ENCODE results near the gene BCL7B. TPM values are rescaled to one million over a fixed set of nuclear protein-coding genes. Genes with fewer than 3 reads are reported as not detected.
"Not testable (repeated sequence)": the region's sequence is repeated elsewhere in the genome, so short reads cannot be mapped to it uniquely, and the experiment has no call there.

Gene BCL7B
- total RNA-seq, 2 experiments from 2014 or later: 68.9 to 71.6 TPM

DNA sequence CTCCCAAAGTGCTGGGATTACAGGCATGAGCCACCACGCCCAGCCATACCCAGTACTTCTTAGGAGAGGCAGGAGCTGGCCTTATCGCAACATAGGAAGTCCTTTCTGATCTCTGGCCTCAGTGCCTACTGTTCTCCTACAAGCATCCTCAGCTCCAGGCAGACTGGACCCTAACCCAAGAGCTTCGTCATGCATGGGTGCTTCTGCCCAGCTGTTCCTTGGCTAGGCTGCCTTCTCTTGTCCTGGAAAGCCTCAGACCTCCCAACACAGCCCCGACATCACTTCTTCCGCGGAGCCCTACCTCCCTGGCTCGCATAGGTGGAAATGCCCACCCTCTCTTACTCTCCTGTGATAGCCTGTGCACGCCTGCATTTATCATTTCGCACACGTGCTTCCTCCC lies 15.8 kb downstream of the BCL7B start:
- no peak for DNase-seq
- peaks cover 59% of the 10 kb centered on the region for H3K36me3 Mint-ChIP-seq (ENCODE audit: low read depth)
- ChIA-PET POLR2A (interaction anchor here (1.2 to 1.6 kb wide), 3 partner anchors 10 to 24 kb away, joined by 4 read pairs; no protein-coding TSS in a partner anchor), CTCF (interaction anchor here (1.6 kb wide), 1 partner anchor 627 kb away, joined by 5 read pairs; no protein-coding TSS in a partner anchor)
- H3K4me1 Mint-ChIP-seq: peaks cover 14% of the 10 kb centered on the region
- no peak overlapping the region for H3K27ac Mint-ChIP-seq
- no peak overlapping the region for H3K4me3 Mint-ChIP-seq
- no peaks in the 10 kb centered on the region for H3K9me3 Mint-ChIP-seq
- no peaks in the 10 kb centered on the region for H3K27me3 Mint-ChIP-seq

DNA sequence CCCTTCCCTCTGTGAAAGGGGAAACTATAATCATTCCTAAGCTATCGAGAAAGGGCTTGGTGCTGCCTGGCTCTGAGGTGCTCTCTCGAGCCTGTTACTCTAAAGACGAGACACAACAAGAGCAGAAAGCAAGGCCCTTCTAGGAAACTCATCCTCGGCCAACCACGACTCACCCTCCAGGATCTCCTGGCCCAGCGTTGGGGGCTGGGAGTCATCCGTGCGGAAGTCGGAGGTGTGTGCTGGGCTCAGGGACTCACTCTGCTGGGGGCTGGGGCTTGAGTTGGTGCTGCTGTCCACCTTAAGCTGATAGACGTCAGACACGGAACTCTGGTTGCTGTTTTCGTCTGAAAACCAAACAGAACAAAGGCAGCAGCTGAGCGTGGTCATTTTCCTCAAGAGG lies 17.8 kb downstream of the BCL7B start:
- Mint-ChIP-seq H3K27me3 (no peaks in the 10 kb centered on the region), H3K4me1 (peaks cover 5% of the 10 kb centered on the region), H3K9me3 (no peaks in the 10 kb centered on the region), H3K36me3 (ENCODE audit: low read depth) (peaks cover 60% of the 10 kb centered on the region), H3K4me3 (no peak overlapping the region), H3K27ac (no peak overlapping the region)
- no peak for DNase-seq
- POLR2A ChIA-PET: interaction anchor here (0.9 to 4.0 kb wide), 2 partner anchors 17 to 18 kb away, joined by 3 to 20 read pairs; partner anchors contain the start of gene BAZ1B
- CTCF ChIA-PET: interaction anchor here (0.6 kb wide), 1 partner anchor 12 kb away, joined by 3 read pairs; no protein-coding TSS in a partner anchor

DNA sequence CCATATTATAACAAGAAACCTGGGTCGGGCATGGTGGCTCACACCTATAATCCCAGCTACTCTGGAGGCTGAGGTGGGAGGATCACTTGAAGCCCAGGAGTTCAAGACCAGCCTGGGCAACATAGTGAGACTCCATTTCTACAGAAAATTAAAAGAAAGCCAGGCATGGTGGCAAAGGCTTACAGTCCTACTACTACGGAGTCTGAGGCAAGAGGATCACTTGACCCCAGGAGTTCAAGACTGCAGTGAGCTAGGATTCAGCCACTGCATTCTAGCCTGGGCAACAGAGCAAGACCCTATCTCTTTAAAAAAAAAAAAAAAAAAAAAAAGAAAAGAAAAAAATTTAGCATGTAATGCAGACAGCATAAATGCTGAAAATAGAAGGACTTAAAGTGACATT lies 19.0 kb downstream of the BCL7B start:
- DNase-seq, H3K27me3 Mint-ChIP-seq, H3K4me1 Mint-ChIP-seq, H3K4me3 Mint-ChIP-seq, H3K27ac Mint-ChIP-seq, H3K9me3 Mint-ChIP-seq, CTCF ChIA-PET: not testable (repeated sequence)
- H3K36me3 Mint-ChIP-seq (ENCODE audit: low read depth): peaks cover 57% of the 10 kb centered on the region
- POLR2A ChIA-PET: interaction anchor here (0.6 to 4.0 kb wide), 3 partner anchors 9 to 17 kb away, joined by 3 to 20 read pairs (median 3); partner anchors contain the start of gene BAZ1B

DNA sequence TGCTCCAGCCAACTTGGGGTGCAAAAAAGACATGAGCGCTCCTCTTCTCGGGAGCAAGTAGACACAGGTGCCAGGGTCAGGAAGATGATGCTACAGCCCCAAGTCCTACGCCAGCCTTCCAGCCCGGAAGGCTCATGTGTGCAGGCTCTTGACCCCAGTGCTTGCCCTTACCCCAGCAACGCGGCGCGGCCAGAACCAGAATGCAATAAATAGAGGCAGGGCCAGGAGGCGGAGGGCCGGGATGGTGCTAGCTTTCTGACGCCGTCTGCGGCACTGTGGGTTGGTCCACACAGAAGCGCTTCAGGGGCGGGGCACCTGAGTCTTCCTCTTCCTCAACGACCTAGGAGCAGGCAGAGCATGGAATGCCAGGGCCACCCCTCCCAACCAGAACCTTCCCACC lies 20.4 kb downstream of the BCL7B start:
- Mint-ChIP-seq H3K36me3 (ENCODE audit: low read depth) (peaks cover 48% of the 10 kb centered on the region), H3K27me3 (no peaks in the 10 kb centered on the region), H3K9me3 (no peaks in the 10 kb centered on the region), H3K4me3 (no peak overlapping the region), H3K27ac (no peak overlapping the region), H3K4me1 (peaks cover 2% of the 10 kb centered on the region)
- ChIA-PET POLR2A (interaction anchor here (1.3 to 4.0 kb wide), 2 partner anchors 11 to 15 kb away, joined by 3 to 20 read pairs; partner anchors contain the start of gene BAZ1B), CTCF (no interaction called here)
- DNase-seq: no peak

DNA sequence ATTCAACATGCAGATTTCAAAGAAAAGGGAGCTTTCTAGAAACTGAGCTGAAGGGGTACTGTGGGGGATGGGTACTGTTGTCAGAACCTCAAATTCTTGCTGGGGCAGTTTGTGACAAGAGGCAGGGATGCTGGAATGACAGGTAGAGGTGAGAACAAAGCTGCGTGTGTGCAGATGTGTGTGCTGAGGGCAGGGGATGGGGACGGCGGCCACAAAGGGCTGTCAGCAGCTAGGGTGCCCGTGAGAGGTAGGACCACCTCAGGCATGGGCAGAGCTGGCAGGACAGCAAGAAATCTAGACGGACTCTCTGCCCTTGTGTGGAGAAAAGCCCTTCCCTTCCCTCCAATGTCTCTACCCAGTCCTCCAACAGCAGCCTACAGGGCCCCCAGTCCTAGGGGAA lies 21.0 kb downstream of the BCL7B start:
- no peak for DNase-seq
- H3K27ac Mint-ChIP-seq: no peak overlapping the region
- no peak overlapping the region for H3K4me3 Mint-ChIP-seq
- H3K9me3 Mint-ChIP-seq: no peaks in the 10 kb centered on the region
- ChIA-PET POLR2A (interaction anchor here (1.3 kb wide), 3 partner anchors 12 to 21 kb away, joined by 3 to 7 read pairs (median 4); partner anchors contain the start of gene BCL7B), CTCF (no interaction called here)
- peaks cover 43% of the 10 kb centered on the region for H3K36me3 Mint-ChIP-seq (ENCODE audit: low read depth)
- peaks cover 2% of the 10 kb centered on the region for H3K4me1 Mint-ChIP-seq
- no peaks in the 10 kb centered on the region for H3K27me3 Mint-ChIP-seq

DNA sequence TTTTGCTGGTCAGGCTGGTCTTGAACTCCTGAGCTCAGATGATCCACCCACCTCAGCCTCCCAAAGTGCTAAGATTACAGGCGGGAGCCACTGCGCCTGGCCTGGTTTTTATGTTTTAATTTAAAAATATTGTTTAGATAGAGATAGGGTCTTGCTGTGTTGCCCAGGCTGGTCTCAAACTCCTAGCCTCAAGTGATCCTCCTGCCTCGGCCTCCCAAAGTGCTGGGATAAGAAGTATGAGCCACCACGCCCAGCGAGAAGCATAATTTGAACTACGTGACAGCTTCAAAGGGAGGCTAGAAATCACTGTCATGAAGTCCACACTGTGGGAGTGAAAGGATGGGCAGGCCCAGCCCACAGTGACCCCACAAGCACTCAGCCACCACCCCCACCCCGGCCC lies 21.6 kb downstream of the BCL7B start:
- POLR2A ChIA-PET: interaction anchor here (1.3 kb wide), 3 partner anchors 12 to 21 kb away, joined by 3 to 7 read pairs (median 4); partner anchors contain the start of gene BCL7B
- H3K27me3 Mint-ChIP-seq, CTCF ChIA-PET, DNase-seq, H3K9me3 Mint-ChIP-seq, H3K27ac Mint-ChIP-seq, H3K4me1 Mint-ChIP-seq, H3K4me3 Mint-ChIP-seq: not testable (repeated sequence)
- peaks cover 39% of the 10 kb centered on the region for H3K36me3 Mint-ChIP-seq (ENCODE audit: low read depth)

DNA sequence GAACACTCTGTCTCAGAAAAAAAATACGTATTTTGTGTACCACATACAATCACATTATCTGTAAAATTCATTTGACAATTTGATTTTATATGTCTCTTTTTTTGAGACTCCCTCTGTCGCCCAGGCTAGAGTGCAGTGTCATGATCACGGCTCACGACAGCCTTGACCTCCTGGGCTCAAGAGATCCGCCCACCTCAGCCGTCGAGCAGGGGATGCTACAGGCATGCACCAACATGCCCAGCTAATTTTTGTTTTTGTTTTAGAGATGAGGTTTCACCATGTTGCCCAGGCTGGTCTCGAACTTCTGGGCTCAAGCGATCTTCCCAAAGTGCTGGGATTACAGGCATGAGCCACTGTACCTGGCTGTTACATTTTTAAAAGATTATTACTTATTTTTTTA lies 23.7 kb downstream of the BCL7B start:
- CTCF ChIA-PET: no interaction called here
- DNase-seq: no peak

DNA sequence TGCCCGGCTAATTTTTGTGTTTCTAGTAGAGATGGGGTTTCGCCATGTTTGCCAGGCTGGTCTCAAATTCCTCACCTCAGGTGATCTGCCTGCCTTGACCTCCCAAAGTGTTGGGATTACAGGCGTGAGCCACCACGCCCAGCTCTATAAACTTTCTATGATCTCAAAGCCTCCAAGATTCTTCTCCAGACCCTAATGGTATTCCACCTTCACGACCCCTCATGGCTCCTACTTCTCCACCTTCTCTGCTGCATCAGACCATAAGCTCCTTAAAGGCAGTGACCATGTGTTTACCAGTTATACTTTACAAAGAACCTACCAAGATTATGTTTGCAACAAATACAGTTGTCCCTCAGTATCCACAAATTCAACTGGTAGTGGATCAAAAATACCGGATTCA lies 25.3 kb downstream of the BCL7B start:
- Mint-ChIP-seq H3K36me3 (ENCODE audit: low read depth) (peaks cover 18% of the 10 kb centered on the region), H3K27ac (no peak overlapping the region), H3K27me3 (no peaks in the 10 kb centered on the region), H3K9me3 (no peaks in the 10 kb centered on the region), H3K4me3 (no peak overlapping the region), H3K4me1 (peaks cover 7% of the 10 kb centered on the region)
- POLR2A ChIA-PET: interaction anchor here (0.8 to 2.3 kb wide), 5 partner anchors 10 to 25 kb away, joined by 3 to 8 read pairs (median 4); partner anchors contain the start of gene BAZ1B
- no peak for DNase-seq
- CTCF ChIA-PET: no interaction called here

More for the DNA sequence above, 23.7 kb downstream of the BCL7B start:
- Mint-ChIP-seq H3K27ac (no peak overlapping the region), H3K9me3 (no peaks in the 10 kb centered on the region), H3K4me1 (no peaks in the 10 kb centered on the region), H3K27me3 (no peaks in the 10 kb centered on the region), H3K4me3 (no peak overlapping the region), H3K36me3 (ENCODE audit: low read depth) (peaks cover 31% of the 10 kb centered on the region)
- POLR2A ChIA-PET: no interaction called here

DNA sequence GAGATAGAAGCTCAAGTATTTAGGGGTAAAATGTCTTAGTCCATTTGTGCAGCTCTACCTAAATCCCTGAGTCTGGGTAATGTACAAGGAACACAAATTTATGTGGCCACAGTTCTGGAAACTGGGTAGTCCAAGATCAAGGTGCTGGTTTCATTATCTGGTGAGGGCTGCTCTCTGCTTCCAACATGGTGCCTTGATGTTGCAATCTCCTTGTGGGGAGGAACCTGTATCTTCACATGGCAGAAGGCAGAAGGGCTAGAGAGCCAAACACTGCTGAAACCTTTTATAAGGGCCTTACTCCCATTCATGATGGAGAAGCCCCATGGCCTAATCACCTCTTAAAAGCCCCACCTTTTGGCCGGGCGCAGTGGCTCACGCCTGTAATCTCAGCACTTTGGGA lies 26.7 kb downstream of the BCL7B start:
- peaks cover 17% of the 10 kb centered on the region for H3K4me1 Mint-ChIP-seq
- ChIA-PET CTCF (interaction anchor here (0.6 kb wide), 1 partner anchor 122 kb away, joined by 3 read pairs; no protein-coding TSS in a partner anchor), POLR2A (interaction anchor here (1.2 to 2.3 kb wide), 2 partner anchors 9 to 17 kb away, joined by 4 to 8 read pairs; partner anchors contain the start of gene BAZ1B)
- no peaks in the 10 kb centered on the region for H3K9me3 Mint-ChIP-seq
- no peaks in the 10 kb centered on the region for H3K27me3 Mint-ChIP-seq
- H3K27ac Mint-ChIP-seq: no peak overlapping the region
- peaks cover 8% of the 10 kb centered on the region for H3K36me3 Mint-ChIP-seq (ENCODE audit: low read depth)
- no peak for DNase-seq
- no peak overlapping the region for H3K4me3 Mint-ChIP-seq

DNA sequence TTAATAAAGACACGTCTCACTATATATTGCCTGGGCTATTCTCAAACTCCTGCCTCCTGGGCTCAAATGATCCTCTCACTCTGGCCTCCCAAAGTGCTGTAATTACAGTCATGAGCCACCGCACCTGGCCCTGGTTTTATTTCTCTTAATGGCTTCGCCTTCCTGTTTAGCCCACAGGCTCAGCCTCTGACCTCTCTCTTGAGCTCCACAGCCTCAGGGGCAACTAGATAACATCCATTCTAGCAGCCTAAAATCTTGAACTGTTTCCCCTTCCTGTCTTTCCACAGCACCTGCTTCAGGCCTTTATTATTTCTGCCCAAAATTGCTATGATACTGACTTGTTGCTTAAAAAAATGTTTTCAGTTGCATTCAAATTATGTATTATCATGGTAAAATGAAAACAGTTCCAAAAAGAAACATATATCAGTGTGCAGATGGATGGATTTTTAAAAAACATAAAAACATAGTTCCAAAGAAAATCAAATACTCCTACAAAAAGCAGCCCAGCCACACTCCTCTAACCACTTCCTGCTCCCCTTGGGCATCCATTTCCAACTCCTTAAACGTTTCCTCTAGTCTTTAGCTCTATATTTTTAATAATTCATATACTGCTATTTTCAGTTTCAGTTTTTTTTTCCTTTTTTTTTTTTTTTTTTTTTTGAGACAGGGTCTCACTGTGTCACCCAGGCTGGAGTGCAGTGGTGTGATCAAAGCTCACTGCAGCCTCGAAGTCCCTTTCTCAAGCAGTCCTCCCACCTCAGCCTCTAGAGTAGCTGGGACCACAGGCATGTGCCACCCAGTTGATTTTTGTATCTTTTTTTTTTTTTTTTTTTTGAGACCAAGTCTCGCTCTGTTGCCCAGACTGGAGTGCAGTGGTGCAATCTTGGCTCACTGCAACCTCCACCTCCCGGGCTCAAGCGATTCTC lies 30.3 kb downstream of the BCL7B start:
- CTCF ChIA-PET: interaction anchor here (0.7 to 1.6 kb wide), 5 partner anchors 11 to 51 kb away, joined by 3 to 6 read pairs (median 3); partner anchors contain the start of gene TBL2

DNA sequence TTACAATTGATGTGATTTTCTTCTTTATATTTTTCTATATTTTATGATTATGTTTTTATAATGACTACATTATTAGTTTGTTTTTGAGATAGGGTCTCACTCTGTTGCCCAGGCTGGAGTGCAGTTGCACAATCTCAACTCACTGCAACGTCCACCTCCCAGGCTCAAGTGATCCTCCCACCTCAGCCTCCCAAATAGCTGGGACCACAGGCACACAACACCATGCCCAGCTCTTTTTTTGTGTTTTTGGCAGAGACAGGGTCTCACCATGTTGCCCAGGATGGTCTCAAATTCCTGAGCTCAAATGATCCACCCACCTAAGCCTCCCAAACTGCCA lies 31.4 kb downstream of the BCL7B start:
- peaks cover 39% of the 10 kb centered on the region for H3K4me1 Mint-ChIP-seq
- H3K9me3 Mint-ChIP-seq; H3K27ac Mint-ChIP-seq; H3K27me3 Mint-ChIP-seq; H3K36me3 Mint-ChIP-seq (ENCODE audit: low read depth); H3K4me3 Mint-ChIP-seq; DNase-seq: not testable (repeated sequence)
- ChIA-PET POLR2A (interaction anchor here (0.9 to 3.0 kb wide), 4 partner anchors 13 to 40 kb away, joined by 3 to 26 read pairs (median 5); partner anchors contain the start of gene BCL7B), CTCF (interaction anchor here (0.6 to 0.8 kb wide), 2 partner anchors 18 to 22 kb away, joined by 3 to 5 read pairs; no protein-coding TSS in a partner anchor)

More for the DNA sequence above, 30.3 kb downstream of the BCL7B start:
- Mint-ChIP-seq H3K9me3 (no peaks in the 10 kb centered on the region), H3K36me3 (ENCODE audit: low read depth) (peaks cover 1% of the 10 kb centered on the region), H3K27ac (peak overlapping the region; percentile 82), H3K4me3 (no peak overlapping the region), H3K4me1 (peaks cover 39% of the 10 kb centered on the region), H3K27me3 (no peaks in the 10 kb centered on the region)
- POLR2A ChIA-PET: interaction anchor here (1.4 to 3.0 kb wide), 4 partner anchors 8 to 39 kb away, joined by 3 to 26 read pairs (median 8); partner anchors contain the start of gene BCL7B
- DNase-seq: peak; percentile 31

DNA sequence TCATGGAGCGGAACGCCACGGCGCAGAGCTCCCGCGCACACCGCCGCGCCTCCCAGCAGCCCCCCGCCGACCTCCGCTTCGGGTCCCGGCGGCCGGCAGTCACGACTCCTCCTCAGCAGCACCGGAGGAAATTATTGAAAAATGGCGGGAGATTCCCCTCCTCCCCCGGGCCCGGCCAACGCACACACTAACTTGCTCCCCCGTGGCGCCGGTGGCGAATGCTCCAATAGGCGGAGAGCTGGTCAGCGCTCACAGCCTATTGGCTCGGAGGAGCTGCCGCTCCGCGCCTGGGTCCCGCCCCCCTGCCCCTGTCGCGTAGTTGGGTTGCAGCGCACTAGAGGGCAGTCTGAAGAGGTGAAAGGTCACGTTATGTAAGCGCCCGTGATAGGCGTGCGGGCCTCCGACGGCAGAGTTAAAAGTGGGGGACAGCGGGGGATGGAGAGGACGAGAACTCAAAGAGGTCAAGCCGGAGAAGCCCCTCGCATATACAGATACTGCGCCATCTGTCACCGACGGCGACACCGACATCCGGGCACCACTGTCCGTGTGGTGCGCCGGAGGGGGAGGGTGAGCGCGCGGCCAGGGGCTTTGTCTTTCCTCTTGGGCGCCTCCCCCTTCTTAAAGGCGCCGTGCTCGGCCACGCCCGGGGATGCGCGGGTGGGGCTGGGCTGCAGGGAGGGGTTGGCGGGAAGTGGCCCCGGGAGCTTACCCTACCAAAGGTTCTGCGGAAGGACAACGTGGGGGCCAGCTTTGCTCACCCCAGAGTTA lies 35.2 kb downstream of the BCL7B start, which contains the start of gene BAZ1B:
TSS of gene BAZ1B (minus strand) at position 189 of the 768 bp plus-strand sequence. CDS start 360 bp downstream, outside the sequence.
- peaks cover 35% of the 10 kb centered on the region for H3K36me3 Mint-ChIP-seq (ENCODE audit: low read depth)
- no peaks in the 10 kb centered on the region for H3K27me3 Mint-ChIP-seq
- H3K4me3 Mint-ChIP-seq: peak within 1 kb of the TSS; percentile 92

More for the DNA sequence above, 35.2 kb downstream of the BCL7B start, which contains the start of gene BAZ1B:
- H3K4me1 Mint-ChIP-seq: peaks cover 61% of the 10 kb centered on the region
- no peaks in the 10 kb centered on the region for H3K9me3 Mint-ChIP-seq
- H3K27ac Mint-ChIP-seq: peak within 1 kb of the TSS; percentile 88
- peak; percentile 98 for DNase-seq
- POLR2A ChIA-PET: interaction anchor here (0.6 to 5.4 kb wide), 25 partner anchors 9 to 693 kb away, joined by 3 to 100 read pairs (median 5); partner anchors contain the start of genes ABHD11, BCL7B, METTL27 and STX1A
- CTCF ChIA-PET: interaction anchor here (0.9 to 1.6 kb wide), 10 partner anchors 27 to 219 kb away, joined by 3 to 8 read pairs (median 4); partner anchors contain the start of genes BCL7B and TBL2

Measured in activated CD4-positive, alpha-beta memory T cell treated with anti-CD3 and anti-CD28 coated beads, Interleukin-2, amount 10 ng/mL, durations not matched to agents 7 days and 5 days (primary cell).